IMR-90 (cell line): ENCODE data around the gene SPINT1. TPM values are rescaled to one million over a fixed set of nuclear protein-coding genes. Genes with fewer than 3 reads are reported as not detected.

ENCODE experiments used
- ATAC-seq: fragments of 200-7000 bp; cut with Tn5 transposase; 2 replicates; pipeline ENCODE4 v1.9.1; 2020; ENCODE audit warnings: low read depth, mild to moderate bottlenecking, moderate library complexity
- BruUV-seq: library from RNA; stranded (reverse); fragments of 400-500 nt; replicated peaks from 2 replicates; lab custom pipeline; 2021; lab: Mats Ljungman, UMichigan
- CTCF ChIA-PET: fragments of 300-600 bp; formaldehyde crosslinking; extraction: SDS; loops from one replicate; lab custom pipeline; 2021; ENCODE audit warnings: antibody characterized with exemption; lab: Yijun Ruan, JAX
- POLR2A ChIA-PET: fragments of 300-600 bp; sonication (Branson Sonifier 250); formaldehyde crosslinking; loops from one replicate; lab custom pipeline; 2022; ENCODE audit warnings: antibody characterized with exemption; ENCODE audit not compliant: unreplicated experiment; lab: Charles Lee
- DNase-seq: peaks from one replicate; pipeline ENCODE4 v3.0.0; 2013
- H2AFZ ChIP-seq: replicated peaks from 2 replicates; pipeline ENCODE3; 2013; ENCODE audit warnings: low read length, mild to moderate bottlenecking; ENCODE audit not compliant: poor library complexity
- H2AK5ac ChIP-seq: 2 replicates; pipeline ENCODE4 v1.6.1; 2013; ENCODE audit warnings: low read depth, low read length, inconsistent platforms
- H2AK9ac ChIP-seq: replicated peaks from 2 replicates; pipeline ENCODE3; 2013; ENCODE audit warnings: mild to moderate bottlenecking, low read depth, low read length, moderate library complexity; ENCODE audit not compliant: poor library complexity
- H2BK120ac ChIP-seq: 2 replicates; pipeline ENCODE4 v1.6.1; 2013; ENCODE audit warnings: low read depth, low read length, inconsistent platforms
- H2BK15ac ChIP-seq: 3 replicates; pipeline ENCODE4 v1.6.1; 2013; ENCODE audit warnings: low read depth, low read length, inconsistent platforms
- H2BK20ac ChIP-seq: 2 replicates; pipeline ENCODE4 v1.6.1; 2013; ENCODE audit warnings: low read depth, mild to moderate bottlenecking, inconsistent platforms, low read length, moderate library complexity
- H2BK5ac ChIP-seq: 2 replicates; pipeline ENCODE4 v1.6.1; 2013; ENCODE audit warnings: mild to moderate bottlenecking, low read depth, low read length, inconsistent platforms; ENCODE audit not compliant: poor library complexity, severe bottlenecking
- H3K14ac ChIP-seq: replicated peaks from 2 replicates; pipeline ENCODE4 v1.6.1; 2013; ENCODE audit warnings: low read depth, low read length, inconsistent platforms
- H3K18ac ChIP-seq: 2 replicates; pipeline ENCODE4 v1.6.1; 2013; ENCODE audit warnings: low read depth, low read length, control low read depth
- H3K23ac ChIP-seq: 2 replicates; pipeline ENCODE4 v1.6.1; 2013; ENCODE audit warnings: low read depth, low read length, inconsistent platforms
- H3K27ac ChIP-seq: 2 replicates; pipeline ENCODE4 v1.5.1; 2013; ENCODE audit warnings: mild to moderate bottlenecking, control low read depth, low read length; ENCODE audit not compliant: insufficient read depth
- H3K27me3 ChIP-seq: 2 replicates; pipeline ENCODE4 v1.6.1; 2013; ENCODE audit warnings: low read length; ENCODE audit not compliant: control insufficient read depth, insufficient read depth
- H3K36me3 ChIP-seq: 2 replicates; pipeline ENCODE4 v1.6.1; 2013; ENCODE audit warnings: low read length, mixed read lengths; ENCODE audit not compliant: control insufficient read depth, insufficient read depth
- H3K4ac ChIP-seq: 2 replicates; pipeline ENCODE4 v1.6.1; 2013; ENCODE audit warnings: low read depth, low read length, inconsistent platforms
- H3K4me1 ChIP-seq: 2 replicates; pipeline ENCODE4 v1.6.1; 2013; ENCODE audit warnings: low read length, mixed read lengths; ENCODE audit not compliant: control insufficient read depth, insufficient read depth
- H3K4me2 ChIP-seq: 2 replicates; pipeline ENCODE4 v1.6.1; 2013; ENCODE audit warnings: low read depth, mild to moderate bottlenecking, control low read depth, low read length, moderate library complexity
- H3K4me3 ChIP-seq: 2 replicates; pipeline ENCODE4 v1.5.1; 2013; ENCODE audit warnings: low read depth, mild to moderate bottlenecking, control low read depth, low read length, moderate library complexity; ENCODE audit not compliant: insufficient read depth
- H3K56ac ChIP-seq: 2 replicates; pipeline ENCODE4 v1.6.1; 2013; ENCODE audit warnings: low read length, inconsistent platforms; ENCODE audit not compliant: insufficient read depth; ENCODE audit errors: extremely low read depth
- H3K79me1 ChIP-seq, 2 experiments: 2 replicates each; pipeline ENCODE4 v1.6.1; 2013; ENCODE audit warnings: low read length in 2 of 2, inconsistent platforms in 1 of 2, low read depth in 1 of 2
- H3K9ac ChIP-seq: 2 replicates; pipeline ENCODE4 v1.6.1; 2013; ENCODE audit warnings: low read depth, low read length, control low read depth
- H3K9me1 ChIP-seq: 2 replicates; pipeline ENCODE4 v1.6.1; 2013; ENCODE audit warnings: low read length, inconsistent platforms; ENCODE audit not compliant: insufficient read depth
- H3K9me3 ChIP-seq: 2 replicates; pipeline ENCODE4 v1.6.1; 2013; ENCODE audit warnings: low read length; ENCODE audit not compliant: control insufficient read depth, insufficient read depth
- H4K20me1 ChIP-seq: 2 replicates; pipeline ENCODE4 v1.6.1; 2013; ENCODE audit warnings: low read length, inconsistent platforms; ENCODE audit not compliant: insufficient read depth
- H4K5ac ChIP-seq: 2 replicates; pipeline ENCODE4 v1.6.1; 2013; ENCODE audit warnings: mild to moderate bottlenecking, low read depth, low read length, control low read depth
- H4K8ac ChIP-seq, 2 experiments: 2 replicates each; pipeline ENCODE4 v1.6.1; 2013; ENCODE audit warnings: low read depth in 2 of 2, low read length in 2 of 2, control low read depth in 1 of 2, inconsistent platforms in 1 of 2
- H4K91ac ChIP-seq: 2 replicates; pipeline ENCODE4 v1.6.1; 2013; ENCODE audit warnings: low read depth, low read length, inconsistent platforms; ENCODE audit not compliant: insufficient read depth
- CEBPB ChIP-seq: IDR thresholded peaks from 2 replicates; pipeline ENCODE4 v1.6.1; 2012; ENCODE audit warnings: low read depth, low read length, improper control_type of control experiment
- CHD1 ChIP-seq: IDR thresholded peaks from 2 replicates; pipeline ENCODE4 v1.6.1; 2012; ENCODE audit warnings: low read depth, low read length, improper control_type of control experiment
- MAFK ChIP-seq: IDR thresholded peaks from 2 replicates; pipeline ENCODE4 v1.6.1; 2012; ENCODE audit warnings: low read depth, low read length, improper control_type of control experiment
- RAD21 ChIP-seq: IDR thresholded peaks from 2 replicates; pipeline ENCODE4 v1.6.1; 2012; ENCODE audit warnings: low read length, improper control_type of control experiment
- WGBS, 2 experiments: methylation state at CpG; one replicate each; pipeline versions ENCODE4 v1.1.5 to v1.1.7; 2013; ENCODE audit warnings: missing lambda C conversion rate in 2 of 2; ENCODE audit not compliant: insufficient read length in 1 of 2; ENCODE audit errors: extremely low coverage in 2 of 2; 5-methylcytosine and 5-hydroxymethylcytosine counted together
- dilution Hi-C: fragments of 300-500 bp; cut with HindIII; formaldehyde crosslinking; loops from one replicate; pipeline ENCODE4 v1.14.3; 2018; ENCODE audit warnings: low sequenced_read_pairs; ENCODE audit not compliant: unreplicated experiment
- in situ Hi-C: fragments of 300-500 bp; cut with MboI; formaldehyde crosslinking; loops from 3 replicates; pipeline ENCODE4 v1.14.3; 2019; ENCODE audit warnings: low sequenced_read_pairs, inconsistent platforms, mixed read lengths
- intact Hi-C: fragments of 100-400 bp; cut with micrococcal nuclease; formaldehyde crosslinking; loops from 2 replicates; pipeline ENCODE4 v1.10.0; 2022
- polyA plus RNA-seq, 3 experiments: library from polyadenylated mRNA; depleted of rRNA; stranded (reverse); fragments of >200 nt; gene quantifications; 2 replicates each; pipeline ENCODE4 v1.2.3, GENCODE V29; 2012; ENCODE audit warnings: low replicate concordance in 1 of 3
- total RNA-seq: library from RNA; depleted of rRNA; stranded (reverse); fragments of >200 nt; gene quantifications from 2 replicates; pipeline ENCODE4 v1.2.3, GENCODE V29; 2012
- TF ChIP-seq, protein P1 (sequence below): fragments of 150-350 bp; IDR thresholded peaks from 2 replicates; pipeline ENCODE4 v1.6.1; 2017; ENCODE audit warnings: mild to moderate bottlenecking, antibody characterized with exemption, low read length, low read depth
- TF ChIP-seq, protein P2 (sequence below): fragments of 150-350 bp; IDR thresholded peaks from 2 replicates; pipeline ENCODE4 v1.6.1; 2016; ENCODE audit warnings: low read depth, mild to moderate bottlenecking, low read length, moderate library complexity, borderline replicate concordance

The SPINT1 gene
- total and polyA plus RNA-seq, 2 of the 4 experiments (the other 2 are of a cell fraction): 0.90 to 2.1 TPM

DNA sequence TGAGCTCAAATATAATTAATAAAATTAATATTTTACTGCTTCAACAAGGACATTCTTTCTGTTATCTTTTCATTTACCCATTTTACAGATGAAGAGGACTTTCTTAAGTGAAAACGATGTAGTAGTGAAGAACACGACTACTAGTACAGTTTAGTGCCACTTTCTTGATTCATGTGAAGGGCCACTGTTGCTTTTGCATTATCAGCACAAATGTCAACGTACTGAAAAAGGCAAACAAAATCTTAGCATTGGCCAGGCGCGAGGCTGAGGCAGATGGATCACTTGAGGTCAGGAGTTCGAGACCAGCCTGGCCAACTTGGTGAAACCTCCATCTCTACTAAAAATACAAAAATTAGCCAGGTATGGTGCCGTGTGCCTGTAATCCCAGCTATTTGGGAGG, 24.8 kb upstream of the SPINT1 start:
- Histone ChIP-seq H3K4me3 (no peak overlapping the region), H4K8ac (no peak overlapping the region), H3K79me1 (no peaks in the 10 kb centered on the region), H3K56ac (no peak overlapping the region), H3K27ac (no peak overlapping the region), H4K5ac (no peak overlapping the region), H3K4me1 (no peaks in the 10 kb centered on the region), H3K9me3 (no peaks in the 10 kb centered on the region), H3K18ac (no peak overlapping the region), H2AK5ac (no peak overlapping the region), H2BK15ac (no peak overlapping the region), H2AK9ac (no peak overlapping the region), H3K23ac (no peak overlapping the region), H3K36me3 (peaks cover 3% of the 10 kb centered on the region), H3K9me1 (0 out of 2 replicates have a peak, but pooled peaks cover 4% of the 10 kb centered on the region), H3K27me3 (no peaks in the 10 kb centered on the region), H2BK5ac (no peak overlapping the region), H4K20me1 (no peaks in the 10 kb centered on the region), H2AFZ (no peak overlapping the region), H4K91ac (no peak overlapping the region), H3K4me2 (no peak overlapping the region), H3K9ac (no peak overlapping the region), H3K4ac (no peak overlapping the region), H3K14ac (no peak overlapping the region), H2BK120ac (no peak overlapping the region), H2BK20ac (no peak overlapping the region)
- 0% methylated on average over 1 of the region's 7 CpGs; no CpG with 5 or more reads in 1 of the 2 experiments for WGBS, 2 experiments
- dilution Hi-C loops (no loop called here), in situ Hi-C loops (no loop called here), intact Hi-C loops (no loop called here)
- TF ChIP-seq, protein P1, sequence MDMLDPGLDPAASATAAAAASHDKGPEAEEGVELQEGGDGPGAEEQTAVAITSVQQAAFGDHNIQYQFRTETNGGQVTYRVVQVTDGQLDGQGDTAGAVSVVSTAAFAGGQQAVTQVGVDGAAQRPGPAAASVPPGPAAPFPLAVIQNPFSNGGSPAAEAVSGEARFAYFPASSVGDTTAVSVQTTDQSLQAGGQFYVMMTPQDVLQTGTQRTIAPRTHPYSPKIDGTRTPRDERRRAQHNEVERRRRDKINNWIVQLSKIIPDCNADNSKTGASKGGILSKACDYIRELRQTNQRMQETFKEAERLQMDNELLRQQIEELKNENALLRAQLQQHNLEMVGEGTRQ: no peak
- TF ChIP-seq RAD21 (no peak), MAFK (peak; percentile 47), CEBPB (no peak), CHD1 (no peak)
- TF ChIP-seq, protein P2, sequence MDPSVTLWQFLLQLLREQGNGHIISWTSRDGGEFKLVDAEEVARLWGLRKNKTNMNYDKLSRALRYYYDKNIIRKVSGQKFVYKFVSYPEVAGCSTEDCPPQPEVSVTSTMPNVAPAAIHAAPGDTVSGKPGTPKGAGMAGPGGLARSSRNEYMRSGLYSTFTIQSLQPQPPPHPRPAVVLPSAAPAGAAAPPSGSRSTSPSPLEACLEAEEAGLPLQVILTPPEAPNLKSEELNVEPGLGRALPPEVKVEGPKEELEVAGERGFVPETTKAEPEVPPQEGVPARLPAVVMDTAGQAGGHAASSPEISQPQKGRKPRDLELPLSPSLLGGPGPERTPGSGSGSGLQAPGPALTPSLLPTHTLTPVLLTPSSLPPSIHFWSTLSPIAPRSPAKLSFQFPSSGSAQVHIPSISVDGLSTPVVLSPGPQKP: no peak
- POLR2A ChIA-PET: no interaction called here
- BruUV-seq: no TSS peak
- ATAC-seq (no peak), DNase-seq (no peak)
- CTCF ChIA-PET: no interaction called here
